ENCODE measurements around the gene MBD3L4.
"Not testable (repeated sequence)": the region's sequence is repeated elsewhere in the genome, so short reads cannot be mapped to it uniquely, and the experiment has no call there.

Gene MBD3L4

DNA sequence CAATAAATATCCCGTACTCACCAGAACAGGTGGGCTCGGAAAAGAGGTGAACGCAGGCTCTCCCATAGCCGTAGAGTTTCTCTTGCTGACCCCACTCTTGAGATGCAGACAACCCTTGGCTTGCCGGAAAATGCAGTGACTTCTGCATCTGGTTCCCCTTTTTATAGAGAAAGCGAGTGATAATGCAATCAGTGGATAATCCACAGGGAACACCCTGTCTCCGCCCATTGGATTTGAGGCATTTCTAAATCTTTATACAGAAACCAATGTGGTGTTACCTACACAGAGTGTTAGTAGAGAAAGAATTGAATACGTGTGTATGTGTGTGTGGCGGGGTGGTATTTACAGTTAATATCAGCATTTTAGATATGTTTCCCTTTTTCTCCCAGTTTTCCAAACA, at the start of gene MBD3L4:
MBD3L4 (minus strand) TSS at position 101 of the 400 bp plus-strand sequence; CDS start at position 66, 35 bp downstream.
- DNase-seq: not testable (repeated sequence)

- DNase-seq: no peak
Observed at GRCh38 chr19:7088999-7089398, 49.0 kb upstream of the MBD3L4 start.

DNA sequence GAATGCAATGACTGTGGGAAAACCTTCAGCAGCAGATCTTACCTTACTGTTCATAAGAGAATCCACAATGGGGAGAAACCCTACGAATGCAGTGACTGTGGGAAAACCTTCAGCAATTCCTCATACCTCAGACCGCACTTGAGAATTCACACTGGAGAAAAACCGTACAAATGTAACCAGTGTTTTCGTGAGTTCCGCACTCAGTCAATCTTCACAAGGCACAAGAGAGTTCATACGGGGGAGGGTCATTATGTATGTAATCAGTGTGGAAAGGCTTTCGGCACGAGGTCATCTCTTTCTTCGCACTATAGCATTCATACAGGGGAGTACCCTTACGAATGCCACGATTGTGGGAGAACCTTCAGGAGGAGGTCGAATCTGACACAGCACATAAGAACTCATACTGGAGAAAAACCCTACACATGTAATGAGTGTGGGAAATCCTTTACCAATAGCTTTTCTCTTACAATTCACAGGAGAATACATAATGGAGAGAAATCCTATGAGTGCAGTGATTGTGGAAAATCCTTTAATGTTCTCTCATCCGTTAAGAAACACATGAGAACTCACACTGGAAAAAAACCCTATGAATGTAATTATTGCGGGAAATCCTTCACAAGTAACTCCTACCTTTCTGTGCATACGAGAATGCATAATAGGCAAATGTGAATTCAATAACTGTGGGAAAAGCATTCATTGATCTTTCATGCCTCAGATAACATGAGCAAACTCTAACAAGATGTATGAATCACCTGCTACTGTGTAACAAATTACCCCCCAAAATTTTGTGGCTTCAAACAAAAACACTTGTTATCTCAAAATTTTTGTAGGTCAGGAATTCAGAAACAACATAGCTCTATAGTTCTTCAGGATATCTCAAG, 43.3 kb upstream of the MBD3L4 start:
- DNase-seq: no peak

GRCh38 chr19:7078008-7078407, 38.0 kb upstream of the MBD3L4 start:
- no peak for DNase-seq

GRCh38 chr19:7076151-7076550, 36.2 kb upstream of the MBD3L4 start:
- DNase-seq: no peak

- DNase-seq: no peak
Observed at GRCh38 chr19:7074705-7075282, 34.8 kb upstream of the MBD3L4 start.

GRCh38 chr19:7072541-7072940, 32.6 kb upstream of the MBD3L4 start:
- no peak for DNase-seq

- DNase-seq: no peak
Observed at GRCh38 chr19:7069904-7070226, 29.9 kb upstream of the MBD3L4 start.

- peak; percentile 99 for DNase-seq
Observed at GRCh38 chr19:7069042-7069903, 29.3 kb upstream of the MBD3L4 start, which contains the start of gene ZNF557. Gene ZNF557 (plus strand): TSS chr19:7069703. CDS start chr19:7075075, 5,372 bp downstream.

- no peak for DNase-seq
Observed at GRCh38 chr19:7068599-7068998, 28.6 kb upstream of the MBD3L4 start.

DNA sequence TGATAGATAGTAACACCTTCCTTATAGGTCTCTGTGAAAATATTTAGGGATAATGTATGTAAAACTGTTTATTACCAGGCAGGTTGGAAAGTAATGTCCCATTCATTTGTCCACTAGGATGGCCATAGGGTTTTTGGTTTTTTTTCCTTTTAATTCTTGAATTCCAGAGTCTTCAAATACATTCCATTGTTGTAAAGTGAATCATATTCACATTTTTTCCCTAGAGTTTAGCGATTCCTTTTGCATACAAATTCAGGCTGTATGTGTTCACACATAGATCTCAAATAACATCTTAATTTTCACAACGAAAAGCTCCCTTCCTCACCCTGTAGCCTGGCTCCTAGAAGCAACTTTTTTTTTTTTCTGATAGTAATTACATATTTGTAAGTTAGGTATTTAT, 27.7 kb upstream of the MBD3L4 start:
- DNase-seq: no peak

DNA sequence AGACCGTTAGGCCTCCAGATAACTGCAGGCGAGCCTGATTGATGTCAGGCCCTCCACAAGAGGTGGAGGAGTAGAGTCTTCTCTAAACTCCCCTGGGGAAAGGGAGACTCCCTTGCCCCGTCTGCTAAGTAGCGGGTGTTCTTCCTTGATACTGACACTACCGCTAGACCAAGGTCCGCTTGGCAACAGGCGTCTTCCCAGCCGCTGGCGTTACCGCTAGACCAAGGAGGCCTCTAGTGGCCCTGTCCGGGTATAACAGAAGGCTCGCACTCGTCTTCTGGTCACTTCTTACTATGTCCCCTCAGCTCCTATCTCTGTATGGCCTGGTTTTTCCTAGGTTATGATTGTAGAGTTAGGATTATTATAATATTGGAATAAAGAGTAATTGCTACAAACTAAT, 27.1 kb upstream of the MBD3L4 start:
- DNase-seq: not testable (repeated sequence)

DNA sequence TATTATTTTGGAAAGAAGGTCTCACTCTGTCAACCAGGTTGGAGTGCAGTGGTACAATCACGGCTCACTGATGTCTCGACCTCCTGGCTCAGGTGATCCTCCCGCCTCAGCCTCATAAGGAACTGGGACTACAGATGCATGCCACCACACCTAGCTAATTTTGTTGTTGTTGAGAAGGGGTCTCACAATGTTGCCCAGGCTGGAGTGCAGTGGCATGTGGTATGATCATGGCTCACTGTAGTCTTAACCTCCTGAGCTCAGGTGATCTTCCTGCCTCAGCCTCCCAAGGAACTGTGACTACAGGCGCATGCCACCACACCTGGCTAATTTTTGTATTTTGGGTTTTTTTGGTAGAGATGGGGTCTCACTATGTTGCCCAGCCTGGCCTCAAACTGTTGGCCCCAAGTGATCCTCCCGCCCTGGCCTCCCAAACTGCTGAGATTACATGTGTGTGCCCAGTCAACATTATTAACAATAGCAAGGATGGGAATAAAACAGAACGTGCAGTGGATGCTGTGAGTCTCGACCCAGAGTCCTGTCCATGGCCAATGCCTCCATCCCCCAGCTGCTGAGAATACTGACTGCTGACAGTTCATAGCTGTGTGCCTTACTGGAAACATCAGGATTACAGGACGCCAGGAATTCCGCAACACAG, 23.9 kb upstream of the MBD3L4 start:
- DNase-seq: no peak

DNA sequence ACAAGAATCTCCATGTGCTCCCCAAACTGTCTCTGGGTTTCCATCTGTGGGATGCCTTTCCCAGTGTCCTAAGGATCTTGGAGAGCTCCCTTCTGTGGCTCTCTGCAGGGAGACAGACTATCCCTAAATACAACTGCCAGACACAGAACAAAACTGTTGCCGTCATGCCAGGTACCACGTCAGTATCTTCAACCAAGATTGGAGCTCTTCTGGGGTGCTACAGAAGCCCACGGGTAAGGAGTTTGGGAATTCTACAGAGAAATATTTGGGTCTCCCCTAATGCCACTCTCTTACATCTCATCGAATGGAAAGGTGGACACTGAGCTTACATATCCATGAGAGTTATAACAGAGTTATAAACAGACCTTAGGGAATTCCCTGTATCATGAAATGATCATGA, 23.4 kb upstream of the MBD3L4 start:
- no peak for DNase-seq

GRCh38 chr19:7059977-7060376, 20.0 kb upstream of the MBD3L4 start:
- DNase-seq: not testable (repeated sequence)

- DNase-seq: not testable (repeated sequence)
Observed at GRCh38 chr19:7058576-7058975, 18.6 kb upstream of the MBD3L4 start, which contains the start of gene MBD3L3. Gene MBD3L3 (minus strand): TSS chr19:7058676. CDS start chr19:7058605, 71 bp downstream.

GRCh38 chr19:7056371-7056770, 16.4 kb upstream of the MBD3L4 start:
- DNase-seq: not testable (repeated sequence)

DNA sequence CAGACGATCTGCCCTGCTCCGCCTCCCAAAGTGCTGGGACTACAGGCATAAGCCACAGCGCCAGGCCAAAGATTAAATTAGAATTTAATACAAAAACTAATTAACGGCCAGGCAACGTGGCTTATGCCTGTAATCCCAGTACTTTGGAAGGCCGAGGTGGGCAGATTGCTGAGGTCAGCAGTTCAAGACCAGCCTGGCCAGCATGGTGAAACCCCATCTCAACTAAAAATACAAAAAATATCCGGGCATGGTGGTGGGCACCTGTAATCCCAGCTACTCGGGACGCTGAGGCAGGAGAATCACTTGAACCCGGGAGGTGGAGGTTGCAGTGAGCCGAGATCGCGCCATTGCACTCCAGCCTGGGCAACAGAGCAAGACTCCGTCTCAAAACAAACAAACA, 15.7 kb upstream of the MBD3L4 start:
- DNase-seq: not testable (repeated sequence)

DNA sequence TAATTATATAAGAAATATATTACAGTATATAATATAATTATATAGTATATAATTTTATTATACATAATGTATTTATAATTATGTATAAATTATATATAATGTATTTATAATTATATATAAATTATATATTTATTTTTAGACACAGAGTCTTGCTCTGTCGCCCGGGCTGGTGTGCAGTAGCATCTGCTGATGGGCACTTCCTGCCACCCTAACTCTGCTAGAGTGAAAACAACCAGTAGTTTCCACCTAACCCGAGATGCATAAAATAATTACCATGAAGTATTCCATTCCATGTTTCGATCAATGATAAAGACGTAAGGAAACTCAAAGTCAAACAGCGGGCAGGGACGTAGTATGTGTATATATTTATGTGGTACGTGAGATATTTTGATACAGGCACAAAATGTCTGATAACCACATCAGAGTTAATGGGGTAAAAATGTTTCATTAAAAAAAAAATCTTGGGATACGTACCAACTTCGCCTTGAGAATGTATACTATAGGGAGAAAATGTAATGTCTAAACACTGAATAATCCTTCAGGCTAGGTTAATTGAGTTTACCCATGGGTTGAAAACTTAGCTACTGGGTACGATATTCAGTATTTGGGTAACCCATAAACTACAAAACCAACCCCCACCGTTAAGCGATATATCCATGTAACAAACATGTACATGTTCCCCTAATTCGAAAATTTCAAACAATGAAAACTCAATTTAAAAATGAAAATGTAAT, 14.8 kb upstream of the MBD3L4 start:
- DNase-seq: not testable (repeated sequence)

DNA sequence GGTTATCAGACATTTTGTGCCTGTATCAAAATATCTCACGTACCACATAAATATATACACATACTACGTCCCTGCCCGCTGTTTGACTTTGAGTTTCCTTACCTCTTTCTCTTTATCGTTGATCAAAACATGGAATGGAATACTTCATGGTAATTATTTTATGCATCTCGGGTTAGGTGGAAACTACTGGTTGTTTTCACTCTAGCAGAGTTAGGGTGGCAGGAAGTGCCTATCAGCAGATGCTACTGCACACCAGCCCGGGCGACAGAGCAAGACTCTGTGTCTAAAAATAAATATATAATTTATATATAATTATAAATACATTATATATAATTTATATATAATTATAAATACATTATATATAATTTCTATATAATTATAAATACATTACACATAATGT, 12.9 kb upstream of the MBD3L4 start:
- not testable (repeated sequence) for DNase-seq

DNA sequence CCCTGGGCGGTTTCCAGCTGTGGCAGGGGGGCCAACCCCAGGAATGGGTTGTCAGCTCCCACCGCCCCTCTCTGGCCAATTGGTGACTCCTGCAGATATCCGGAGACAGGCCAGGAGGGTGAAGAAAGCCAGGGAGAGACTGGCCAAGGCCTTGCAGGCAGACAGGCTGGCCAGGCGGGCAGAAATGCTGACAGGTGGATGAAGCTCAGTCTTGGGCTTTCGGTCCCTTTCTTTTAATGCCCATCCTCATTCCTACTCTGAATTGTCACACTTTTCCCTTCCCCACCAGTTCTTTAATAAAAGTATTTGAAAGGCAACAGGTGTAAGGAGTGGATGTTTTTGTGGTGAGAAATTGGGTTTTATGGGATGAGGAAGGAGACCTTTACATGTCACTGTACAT, 11.4 kb upstream of the MBD3L4 start:
- DNase-seq: not testable (repeated sequence)

GRCh38 chr19:7049021-7049420, 9.0 kb upstream of the MBD3L4 start, which contains the start of gene MBD3L2:
Gene MBD3L2 (plus strand): TSS chr19:7049321. CDS start chr19:7049374, 53 bp downstream.
- not testable (repeated sequence) for DNase-seq

Measured in CD4-positive, alpha-beta T cell treated with Interleukin-17A for 1 hour (primary cell).